Prostate gland (tissue), 2 donors: ENCODE data around the gene NRN1L. TPM values are rescaled to one million over a fixed set of nuclear protein-coding genes. Genes with fewer than 3 reads are reported as not detected.

ENCODE experiments used
- DNase-seq: peaks from one replicate; pipeline ENCODE4 v3.0.0-alpha.2; 2019; ENCODE audit warnings: low spot score
- H3K27ac ChIP-seq, 2 donors: fragments of 200-600 bp; sonication (generic); 2 replicates each; pipeline ENCODE4 v1.5.1; 2017 to 2019
- H3K27me3 ChIP-seq: fragments of 200-600 bp; sonication (generic); replicated peaks from 2 replicates; pipeline ENCODE4 v1.5.1; 2019; ENCODE audit not compliant: insufficient read depth
- H3K36me3 ChIP-seq, 2 donors: fragments of 200-600 bp; sonication (generic); 1 replicate in 1 of 2; 2 replicates in 1 of 2; pipeline versions ENCODE4 v1.5.1 to v1.8.1; 2017 to 2019
- H3K4me1 ChIP-seq: fragments of 200-600 bp; sonication (generic); replicated peaks from 2 replicates; pipeline ENCODE4 v1.5.1; 2019
- H3K4me3 ChIP-seq, 2 donors: fragments of 200-600 bp; sonication (generic); 2 replicates each; pipeline ENCODE4 v1.5.1; 2017 to 2019
- H3K9me3 ChIP-seq: fragments of 200-600 bp; sonication (generic); 2 replicates; pipeline ENCODE4 v1.5.1; 2017
- CTCF ChIP-seq, 4 experiments: fragments of 200-600 bp in 2 of 4; fragments of 450-650 bp in 2 of 4; sonication (generic) in 2 of 4; IDR thresholded peaks; 1 replicate in 3 of 4; 2 replicates in 1 of 4; pipeline ENCODE4 v1.5.1; 2016 to 2019; ENCODE audit warnings: antibody characterized with exemption in 4 of 4, mild to moderate bottlenecking in 2 of 4, moderate library complexity in 2 of 4
- POLR2A ChIP-seq: fragments of 450-650 bp; IDR thresholded peaks from one replicate; pipeline ENCODE4 v1.6.1; 2016; ENCODE audit warnings: antibody characterized with exemption, mild to moderate bottlenecking
- POLR2AphosphoS5 ChIP-seq: sonication (generic); formaldehyde crosslinking; IDR thresholded peaks from one replicate; pipeline ENCODE4 v1.6.1; 2017; ENCODE audit warnings: antibody characterized with exemption
- WGBS: methylation state at CpG from one replicate; pipeline ENCODE4 v1.1.5; 2018; 5-methylcytosine and 5-hydroxymethylcytosine counted together
- intact Hi-C: fragments of 100-400 bp; cut with DNase I; formaldehyde crosslinking; loops from one replicate; pipeline ENCODE4 v1.14.2; 2022
- small RNA-seq, 2 donors: library from RNA; depleted of rRNA; stranded (forward); fragments of <200 nt; gene quantifications; one replicate each; pipeline ENCODE3, GENCODE V24; 2016
- total RNA-seq, 2 donors: library from RNA; depleted of rRNA; stranded (reverse); fragments of >200 nt; gene quantifications; one replicate each; pipeline ENCODE4 v1.1.0, GENCODE V29; 2016

Gene NRN1L
- total RNA-seq, 2 donors from 2014 or later, result 4.0 to 4.4 TPM

DNA sequence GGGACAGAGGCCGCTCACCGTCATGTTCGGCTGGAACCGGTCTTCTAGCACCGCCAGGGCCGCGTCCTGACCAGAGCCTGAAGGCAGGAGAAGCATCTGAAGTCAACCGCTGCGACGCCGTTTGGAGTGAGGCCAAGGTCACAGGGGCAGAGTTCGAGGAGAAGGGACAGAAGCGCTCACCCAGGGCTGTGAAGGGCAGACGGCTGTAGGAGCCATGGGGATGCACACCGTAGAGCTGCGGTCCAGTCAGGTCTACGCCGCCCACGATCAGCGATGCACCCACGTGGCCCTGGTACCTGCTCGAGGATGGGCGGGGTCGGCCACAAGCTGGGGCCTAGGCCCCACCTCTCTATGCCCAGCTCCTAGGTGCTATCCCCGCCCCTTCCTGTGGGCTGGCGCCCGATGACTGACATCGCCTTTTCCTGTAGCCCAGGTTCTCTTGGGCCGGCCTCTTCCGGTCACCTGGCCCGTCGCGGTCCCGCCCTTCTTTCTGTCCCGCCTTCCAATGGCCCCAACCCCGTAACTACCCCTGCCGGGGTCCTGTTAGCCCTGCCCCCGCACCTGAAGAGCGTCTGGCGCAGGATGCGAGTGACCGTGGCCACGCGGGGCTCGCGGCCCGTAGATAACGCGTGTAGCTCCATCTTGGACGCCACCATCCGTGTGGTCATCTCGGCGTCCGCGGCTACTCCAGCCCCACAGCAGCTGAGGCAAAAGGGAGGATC, 50.9 kb downstream of the NRN1L start:
- no peaks in the 10 kb centered on the region for H3K36me3 ChIP-seq
- intact Hi-C loops, result loop anchor here (10.0 kb wide), 1 partner anchor 401 kb away; no protein-coding TSS in a partner anchor
- H3K27ac ChIP-seq, result peak overlapping the region; percentile 91 to 95
- no peaks in the 10 kb centered on the region for H3K9me3 ChIP-seq
- peak in 2 of 4 experiments; percentile 41 to 50 for TF ChIP-seq CTCF (IDR thresholded peaks at IDR 0.05)
- peak; percentile 99 for TF ChIP-seq POLR2AphosphoS5
- peak; percentile 85 for TF ChIP-seq POLR2A
- no peaks in the 10 kb centered on the region for H3K27me3 ChIP-seq
- peaks cover 14% of the 10 kb centered on the region for H3K4me1 ChIP-seq
- peak; percentile 98 for DNase-seq
- WGBS, result 1% methylated on average over 55 of the region's 55 CpGs
- peak overlapping the region; percentile 66 to 94 for H3K4me3 ChIP-seq

Small RNA genes lying within 50 kb of the gene (small RNA-seq; reads per million reads assigned to genes)
- 0 reads per million in 2 donors for gene AC040162.2
- 0 reads per million in 2 donors for gene NRN1L

Other genes with a start within 250 kb of the NRN1L start
- gene CARMIL2, start 239.7 kb upstream of the NRN1L start, total RNA-seq, result 1 to 10 TPM; 4.8 to 5.1 TPM
- 10 to 100 TPM; 17.1 to 45.4 TPM for gene ACD, start 224.6 kb upstream of the NRN1L start, total RNA-seq
- gene PARD6A, start 223.9 kb upstream of the NRN1L start, total RNA-seq, result 10 to 100 TPM in 1 of 2 donors, 1 to 10 TPM in 1; 3.4 to 13.7 TPM
- 10 to 100 TPM; 20.6 to 29.1 TPM for gene ENKD1, start 218.1 kb upstream of the NRN1L start, total RNA-seq
- 10 to 100 TPM in 1 of 2 donors, 1 to 10 TPM in 1; 10.0 to 18.3 TPM for gene C16orf86, start 218.1 kb upstream of the NRN1L start, total RNA-seq
- 10 to 100 TPM; 16.0 to 27.4 TPM for gene GFOD2, start 165.6 kb upstream of the NRN1L start, total RNA-seq
- gene RANBP10, start 78.3 kb upstream of the NRN1L start, total RNA-seq, result 10 to 100 TPM; 11.1 to 22.8 TPM
- gene TSNAXIP1, start 78.0 kb upstream of the NRN1L start, total RNA-seq, result 1 to 10 TPM; 2.1 to 8.0 TPM
- gene THAP11, start 42.6 kb upstream of the NRN1L start, total RNA-seq, result 10 to 100 TPM; 60.2 to 78.6 TPM
- 100 to 1,000 TPM in 1 of 2 donors, 10 to 100 TPM in 1; 61.5 to 234 TPM for gene NUTF2, start 38.0 kb upstream of the NRN1L start, total RNA-seq
- 10 to 100 TPM; 28.1 to 69.2 TPM for gene CENPT, start 37.2 kb upstream of the NRN1L start, total RNA-seq
- 10 to 100 TPM; 47.3 to 76.5 TPM for gene EDC4, start 11.8 kb upstream of the NRN1L start, total RNA-seq
- 10 to 100 TPM; 16.7 to 53.2 TPM for gene PSKH1, start 8.4 kb downstream of the NRN1L start, total RNA-seq
- gene CTRL, start 47.0 kb downstream of the NRN1L start, total RNA-seq, result under 1 TPM in 1 of 2 donors, not detected in 1; 0.85 TPM
- 10 to 100 TPM; 29.9 to 42.5 TPM for gene PSMB10, start 52.0 kb downstream of the NRN1L start, total RNA-seq
- 10 to 100 TPM in 1 of 2 donors, 1 to 10 TPM in 1; 6.9 to 17.4 TPM for gene LCAT, start 59.2 kb downstream of the NRN1L start, total RNA-seq
- 10 to 100 TPM; 32.6 to 89.1 TPM for gene SLC12A4, start 83.8 kb downstream of the NRN1L start, total RNA-seq
- gene DPEP3, start 95.6 kb downstream of the NRN1L start, total RNA-seq, result 10 to 100 TPM in 1 of 2 donors, not detected in 1; 49.9 TPM
- 1 to 10 TPM in 1 of 2 donors, under 1 TPM in 1; 0.41 to 2.4 TPM for gene DPEP2, start 114.6 kb downstream of the NRN1L start, total RNA-seq
- under 1 TPM in 1 of 2 donors, not detected in 1; 0.62 TPM for gene DPEP2NB, start 131.0 kb downstream of the NRN1L start, total RNA-seq
- 10 to 100 TPM in 1 of 2 donors, 1 to 10 TPM in 1; 7.1 to 16.5 TPM for gene DDX28, start 138.3 kb downstream of the NRN1L start, total RNA-seq
- 10 to 100 TPM in 1 of 2 donors, 1 to 10 TPM in 1; 7.2 to 14.5 TPM for gene DUS2, start 138.4 kb downstream of the NRN1L start, total RNA-seq
- 10 to 100 TPM; 36.6 to 84.1 TPM for gene NFATC3, start 200.5 kb downstream of the NRN1L start, total RNA-seq